Measurements from ENCODE around the gene ANO2.

The ANO2 gene

GRCh38 chr12:5622280-5622679, 322.8 kb downstream of the ANO2 start:
- Histone ChIP-seq H3K27ac (ENCODE audit: low read depth, low read length) (no peak overlapping the region), H3K79me2 (ENCODE audit: control insufficient read depth, insufficient read depth, low read length, unreplicated experiment) (no peaks in the 10 kb centered on the region), H3K4me3 (ENCODE audit: low read depth, low read length) (no peak overlapping the region), H2AFZ (ENCODE audit: low read length, unreplicated experiment) (no peak overlapping the region), H3K4me1 (ENCODE audit: control insufficient read depth, insufficient read depth, low read length, unreplicated experiment) (no peaks in the 10 kb centered on the region), H3K27me3 (ENCODE audit: insufficient read depth, low read length) (no peaks in the 10 kb centered on the region), H3K36me3 (ENCODE audit: insufficient read depth, low read length) (no peaks in the 10 kb centered on the region)

GRCh38 chr12:5621329-5621728, 323.7 kb downstream of the ANO2 start:
- Histone ChIP-seq H2AFZ (ENCODE audit: low read length, unreplicated experiment) (no peak overlapping the region), H3K4me1 (ENCODE audit: control insufficient read depth, insufficient read depth, low read length, unreplicated experiment) (no peaks in the 10 kb centered on the region), H3K79me2 (ENCODE audit: control insufficient read depth, insufficient read depth, low read length, unreplicated experiment) (no peaks in the 10 kb centered on the region), H3K4me3 (ENCODE audit: low read depth, low read length) (no peak overlapping the region), H3K27ac (ENCODE audit: low read depth, low read length) (no peak overlapping the region), H3K36me3 (ENCODE audit: insufficient read depth, low read length) (no peaks in the 10 kb centered on the region), H3K27me3 (ENCODE audit: insufficient read depth, low read length) (no peaks in the 10 kb centered on the region)

- Histone ChIP-seq H3K36me3 (ENCODE audit: insufficient read depth, low read length) (no peaks in the 10 kb centered on the region), H3K79me2 (ENCODE audit: control insufficient read depth, insufficient read depth, low read length, unreplicated experiment) (no peaks in the 10 kb centered on the region), H3K4me1 (ENCODE audit: control insufficient read depth, insufficient read depth, low read length, unreplicated experiment) (no peaks in the 10 kb centered on the region), H3K4me3 (ENCODE audit: low read depth, low read length) (no peak overlapping the region), H2AFZ (ENCODE audit: low read length, unreplicated experiment) (no peak overlapping the region), H3K27me3 (ENCODE audit: insufficient read depth, low read length) (no peaks in the 10 kb centered on the region), H3K27ac (ENCODE audit: low read depth, low read length) (no peak overlapping the region)
These were observed 324.2 kb downstream of the ANO2 start for GRCh38 chr12:5620896-5621295.

GRCh38 chr12:5619628-5620027, 325.4 kb downstream of the ANO2 start:
- Histone ChIP-seq H3K4me3 (ENCODE audit: low read depth, low read length) (no peak overlapping the region), H3K27ac (ENCODE audit: low read depth, low read length) (no peak overlapping the region), H2AFZ (ENCODE audit: low read length, unreplicated experiment) (no peak overlapping the region)

GRCh38 chr12:5616854-5617253, 328.2 kb downstream of the ANO2 start:
- Histone ChIP-seq H3K4me1 (ENCODE audit: control insufficient read depth, insufficient read depth, low read length, unreplicated experiment) (no peaks in the 10 kb centered on the region), H3K36me3 (ENCODE audit: insufficient read depth, low read length) (no peaks in the 10 kb centered on the region), H3K27me3 (ENCODE audit: insufficient read depth, low read length) (no peaks in the 10 kb centered on the region), H3K79me2 (ENCODE audit: control insufficient read depth, insufficient read depth, low read length, unreplicated experiment) (no peaks in the 10 kb centered on the region), H3K27ac (ENCODE audit: low read depth, low read length) (no peak overlapping the region), H2AFZ (ENCODE audit: low read length, unreplicated experiment) (no peak overlapping the region), H3K4me3 (ENCODE audit: low read depth, low read length) (no peak overlapping the region)

More at GRCh38 chr12:5619628-5620027, 325.4 kb downstream of the ANO2 start:
- Histone ChIP-seq H3K27me3 (ENCODE audit: insufficient read depth, low read length) (no peaks in the 10 kb centered on the region), H3K4me1 (ENCODE audit: control insufficient read depth, insufficient read depth, low read length, unreplicated experiment) (no peaks in the 10 kb centered on the region), H3K36me3 (ENCODE audit: insufficient read depth, low read length) (no peaks in the 10 kb centered on the region), H3K79me2 (ENCODE audit: control insufficient read depth, insufficient read depth, low read length, unreplicated experiment) (no peaks in the 10 kb centered on the region)

- H3K4me1 ChIP-seq (ENCODE audit: control insufficient read depth, insufficient read depth, low read length, unreplicated experiment), result no peaks in the 10 kb centered on the region
- no peak overlapping the region for H2AFZ ChIP-seq (ENCODE audit: low read length, unreplicated experiment)
- H3K27me3 ChIP-seq (ENCODE audit: insufficient read depth, low read length), result no peaks in the 10 kb centered on the region
- H3K36me3 ChIP-seq (ENCODE audit: insufficient read depth, low read length), result no peaks in the 10 kb centered on the region
- H3K27ac ChIP-seq (ENCODE audit: low read depth, low read length), result no peak overlapping the region
- no peaks in the 10 kb centered on the region for H3K79me2 ChIP-seq (ENCODE audit: control insufficient read depth, insufficient read depth, low read length, unreplicated experiment)
- H3K4me3 ChIP-seq (ENCODE audit: low read depth, low read length), result no peak overlapping the region
These were observed 329.3 kb downstream of the ANO2 start for GRCh38 chr12:5615760-5616159.

- Histone ChIP-seq H2AFZ (ENCODE audit: low read length, unreplicated experiment) (no peak overlapping the region), H3K36me3 (ENCODE audit: insufficient read depth, low read length) (no peaks in the 10 kb centered on the region), H3K4me3 (ENCODE audit: low read depth, low read length) (no peak overlapping the region), H3K4me1 (ENCODE audit: control insufficient read depth, insufficient read depth, low read length, unreplicated experiment) (no peaks in the 10 kb centered on the region), H3K27me3 (ENCODE audit: insufficient read depth, low read length) (no peaks in the 10 kb centered on the region), H3K79me2 (ENCODE audit: control insufficient read depth, insufficient read depth, low read length, unreplicated experiment) (no peaks in the 10 kb centered on the region), H3K27ac (ENCODE audit: low read depth, low read length) (no peak overlapping the region)
These were observed 330.8 kb downstream of the ANO2 start for GRCh38 chr12:5614256-5614655.

GRCh38 chr12:5612556-5613410, 332.3 kb downstream of the ANO2 start:
- Histone ChIP-seq H3K27ac (ENCODE audit: low read depth, low read length) (no peak overlapping the region), H3K27me3 (ENCODE audit: insufficient read depth, low read length) (no peaks in the 10 kb centered on the region), H2AFZ (ENCODE audit: low read length, unreplicated experiment) (no peak overlapping the region), H3K4me1 (ENCODE audit: control insufficient read depth, insufficient read depth, low read length, unreplicated experiment) (no peaks in the 10 kb centered on the region), H3K79me2 (ENCODE audit: control insufficient read depth, insufficient read depth, low read length, unreplicated experiment) (no peaks in the 10 kb centered on the region), H3K4me3 (ENCODE audit: low read depth, low read length) (no peak overlapping the region), H3K36me3 (ENCODE audit: insufficient read depth, low read length) (no peaks in the 10 kb centered on the region)

- Histone ChIP-seq H3K4me3 (ENCODE audit: low read depth, low read length) (no peak overlapping the region), H3K27ac (ENCODE audit: low read depth, low read length) (no peak overlapping the region), H3K27me3 (ENCODE audit: insufficient read depth, low read length) (no peaks in the 10 kb centered on the region), H3K79me2 (ENCODE audit: control insufficient read depth, insufficient read depth, low read length, unreplicated experiment) (no peaks in the 10 kb centered on the region), H3K36me3 (ENCODE audit: insufficient read depth, low read length) (no peaks in the 10 kb centered on the region), H2AFZ (ENCODE audit: low read length, unreplicated experiment) (no peak overlapping the region), H3K4me1 (ENCODE audit: control insufficient read depth, insufficient read depth, low read length, unreplicated experiment) (no peaks in the 10 kb centered on the region)
These were observed 333.9 kb downstream of the ANO2 start for GRCh38 chr12:5611162-5611561.

GRCh38 chr12:5599378-5599777, 345.7 kb downstream of the ANO2 start:
- Histone ChIP-seq H3K27ac (ENCODE audit: low read depth, low read length) (no peak overlapping the region), H3K79me2 (ENCODE audit: control insufficient read depth, insufficient read depth, low read length, unreplicated experiment) (no peaks in the 10 kb centered on the region), H3K36me3 (ENCODE audit: insufficient read depth, low read length) (no peaks in the 10 kb centered on the region), H3K27me3 (ENCODE audit: insufficient read depth, low read length) (no peaks in the 10 kb centered on the region), H2AFZ (ENCODE audit: low read length, unreplicated experiment) (no peak overlapping the region), H3K4me3 (ENCODE audit: low read depth, low read length) (no peak overlapping the region), H3K4me1 (ENCODE audit: control insufficient read depth, insufficient read depth, low read length, unreplicated experiment) (no peaks in the 10 kb centered on the region)

GRCh38 chr12:5593998-5594397, 351.1 kb downstream of the ANO2 start:
- Histone ChIP-seq H3K79me2 (ENCODE audit: control insufficient read depth, insufficient read depth, low read length, unreplicated experiment) (no peaks in the 10 kb centered on the region), H3K4me3 (ENCODE audit: low read depth, low read length) (no peak overlapping the region), H3K27ac (ENCODE audit: low read depth, low read length) (no peak overlapping the region), H3K36me3 (ENCODE audit: insufficient read depth, low read length) (no peaks in the 10 kb centered on the region), H3K4me1 (ENCODE audit: control insufficient read depth, insufficient read depth, low read length, unreplicated experiment) (no peaks in the 10 kb centered on the region), H2AFZ (ENCODE audit: low read length, unreplicated experiment) (no peak overlapping the region), H3K27me3 (ENCODE audit: insufficient read depth, low read length) (no peaks in the 10 kb centered on the region)
